K562 (cell line): ENCODE data around the gene SHISA5. TPM values are rescaled to one million over a fixed set of nuclear protein-coding genes. Genes with fewer than 3 reads are reported as not detected.

Experiments
- CTBP1 ChIP-seq: fragments of 450-650 bp; IDR thresholded peaks from 2 replicates; pipeline ENCODE4 v1.6.1; 2016; ENCODE audit warnings: borderline replicate concordance
- ETV5 ChIP-seq: sonication (generic); formaldehyde crosslinking; IDR thresholded peaks from 2 replicates; pipeline ENCODE4 v1.4.0; 2020; ENCODE audit warnings: low read depth, mild to moderate bottlenecking, missing genetic modification reagents
- MTA2 ChIP-seq: fragments of 450-650 bp; IDR thresholded peaks from 2 replicates; pipeline ENCODE4 v1.6.1; 2016; ENCODE audit warnings: low read depth
- NKRF ChIP-seq: fragments of 450-650 bp; IDR thresholded peaks from 2 replicates; pipeline ENCODE4 v1.6.1; 2016; ENCODE audit warnings: borderline replicate concordance
- RNF2 ChIP-seq: sonication (generic); IDR thresholded peaks from 2 replicates; pipeline ENCODE4 v1.6.1; 2016
- TAF1 ChIP-seq: IDR thresholded peaks from 2 replicates; pipeline ENCODE4 v1.6.1; 2011; ENCODE audit warnings: mild to moderate bottlenecking, low read length, moderate library complexity; ENCODE audit not compliant: insufficient read depth, control insufficient read depth, severe bottlenecking; ENCODE audit errors: extremely low read depth
- TFAP4 ChIP-seq: sonication (generic); formaldehyde crosslinking; IDR thresholded peaks from 2 replicates; pipeline ENCODE4 v1.8.0; 2022; ENCODE audit warnings: missing genetic modification reagents, mild to moderate bottlenecking, moderate library complexity, borderline replicate concordance
- THAP12 ChIP-seq: fragments of 250-450 bp; sonication (Bioruptor Pico); IDR thresholded peaks from 2 replicates; pipeline ENCODE4 v1.9.0; 2021; ENCODE audit warnings: mild to moderate bottlenecking, inconsistent platforms
- TOE1 ChIP-seq, 2 experiments: fragments of 450-650 bp in 1 of 2; sonication (generic) in 1 of 2; formaldehyde crosslinking in 1 of 2; IDR thresholded peaks; 2 replicates each; pipeline versions ENCODE4 v1.7.1 to v1.8.0; 2016 to 2022; ENCODE audit warnings: borderline replicate concordance in 2 of 2, mild to moderate bottlenecking in 2 of 2, antibody characterized with exemption in 1 of 2, inconsistent platforms in 1 of 2, low read depth in 1 of 2, missing genetic modification reagents in 1 of 2, moderate library complexity in 1 of 2
- TRIM24 ChIP-seq, 2 experiments: fragments of 450-650 bp; IDR thresholded peaks; 2 replicates each; pipeline ENCODE4 v1.6.1; 2016
- ZNF232 ChIP-seq: sonication (generic); formaldehyde crosslinking; IDR thresholded peaks from 2 replicates; pipeline ENCODE4 v1.8.0; 2022; ENCODE audit warnings: mild to moderate bottlenecking, missing genetic modification reagents
- ZNF280B ChIP-seq: fragments of 250-450 bp; sonication (Bioruptor Pico); IDR thresholded peaks from 2 replicates; pipeline ENCODE4 v1.5.1; 2021; ENCODE audit warnings: mild to moderate bottlenecking
- ZNF592 ChIP-seq: fragments of 450-650 bp; IDR thresholded peaks from 2 replicates; pipeline ENCODE4 v1.6.1; 2017; ENCODE audit warnings: antibody characterized with exemption, mild to moderate bottlenecking
- polyA plus RNA-seq, 8 experiments: library from polyadenylated mRNA; depleted of rRNA in 4 of 8; stranded (reverse) in 5 of 8; unstranded in 3 of 8; fragments of >200 nt; fragmentation: Nextera tagmentation in 2 of 8; fragmentation: Illumina TruSeq in 1 of 8; extraction: Ambion mirVana in 2 of 8; extraction: Trizol in 1 of 8; gene quantifications; 2 replicates each; pipeline versions ENCODE4 v1.2.1 to v1.2.3, GENCODE V29; 2011 to 2014; ENCODE audit warnings: inconsistent platforms in 1 of 8, missing spikeins in 1 of 8
- total RNA-seq, 7 experiments: library from RNA; depleted of rRNA in 6 of 7; stranded (reverse); fragments of >200 nt in 6 of 7; fragmentation: Illumina TruSeq in 2 of 7; extraction: Trizol in 2 of 7; gene quantifications; 2 replicates each; pipeline versions ENCODE4 v1.2.1 to v1.2.3, GENCODE V29; 2011 to 2021; ENCODE audit warnings: low replicate concordance in 1 of 7

The SHISA5 gene
- total and polyA plus RNA-seq, 9 of the 15 experiments (the other 6 are each of a cell fraction or from before 2014, with no cell fraction given): 8.4 to 85.8 (median 56.1) TPM

- no peak for TF ChIP-seq TRIM24 (IDR thresholded peaks at IDR 0.05)
- TF ChIP-seq CTBP1: peak; percentile 87; the same call in 1 of the 2 replicates
- TF ChIP-seq ZNF592: peak; percentile 71
- TF ChIP-seq THAP12 (CRISPR knock-in tag): 0 out of 2 replicates have a peak, but pooled peaks have one; percentile 59
- TF ChIP-seq NKRF: peak; percentile 71; the same call in 1 of the 2 replicates
- no peak for TF ChIP-seq RNF2
- TF ChIP-seq ETV5 (CRISPR knock-in tag): peak; percentile 24; the same call in 1 of the 2 replicates
- peak; percentile 96 for TF ChIP-seq TFAP4 (CRISPR knock-in tag)
- no peak for TF ChIP-seq TOE1 (IDR thresholded peaks at IDR 0.05; ENCODE audit: borderline replicate concordance)
- no peak for TF ChIP-seq TOE1 (CRISPR knock-in tag; IDR thresholded peaks at IDR 0.05; ENCODE audit: borderline replicate concordance, low read depth)
- TF ChIP-seq MTA2: no peak
- no peak for TF ChIP-seq ZNF232 (CRISPR knock-in tag)
- peak; percentile 94 for TF ChIP-seq TAF1
- no peak for TF ChIP-seq ZNF280B (CRISPR knock-in tag)
These were observed 57.4 kb downstream of the SHISA5 start, which contains the start of gene ATRIP (continued) for GRCh38 chr3:48446425-48447193.
